ENCODE data around the gene DPYSL5. TPM values are rescaled to one million over a fixed set of nuclear protein-coding genes. Genes with fewer than 3 reads are reported as not detected.
"Not testable (repeated sequence)": the region's sequence is repeated elsewhere in the genome, so short reads cannot be mapped to it uniquely, and the experiment has no call there.

Gene DPYSL5
- polyA plus RNA-seq, 4 donors: 4.5 to 7.7 (median 6.3) TPM

DNA sequence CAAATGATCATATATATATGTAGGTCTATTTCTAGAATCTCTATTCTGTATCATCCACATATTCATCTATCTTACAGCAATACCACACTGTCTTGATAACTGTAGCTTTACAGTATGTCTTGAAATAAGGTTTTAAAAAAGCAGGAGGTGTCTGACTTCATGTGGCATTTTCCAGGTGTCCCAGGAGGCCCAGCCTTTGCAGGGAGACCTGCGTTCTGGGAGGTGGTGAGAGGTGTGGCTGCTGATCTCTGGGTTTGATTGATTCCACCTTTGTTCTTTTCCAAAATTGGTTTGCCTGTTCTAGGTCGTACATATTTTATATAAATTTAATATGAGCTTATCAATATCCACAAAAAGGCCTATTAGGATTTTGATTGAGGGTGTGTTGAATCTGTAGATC, 26.6 kb downstream of the DPYSL5 start:
- DNase-seq (ENCODE audit: low read depth in 4 of 4, low spot score in 2 of 4): no peak

DNA sequence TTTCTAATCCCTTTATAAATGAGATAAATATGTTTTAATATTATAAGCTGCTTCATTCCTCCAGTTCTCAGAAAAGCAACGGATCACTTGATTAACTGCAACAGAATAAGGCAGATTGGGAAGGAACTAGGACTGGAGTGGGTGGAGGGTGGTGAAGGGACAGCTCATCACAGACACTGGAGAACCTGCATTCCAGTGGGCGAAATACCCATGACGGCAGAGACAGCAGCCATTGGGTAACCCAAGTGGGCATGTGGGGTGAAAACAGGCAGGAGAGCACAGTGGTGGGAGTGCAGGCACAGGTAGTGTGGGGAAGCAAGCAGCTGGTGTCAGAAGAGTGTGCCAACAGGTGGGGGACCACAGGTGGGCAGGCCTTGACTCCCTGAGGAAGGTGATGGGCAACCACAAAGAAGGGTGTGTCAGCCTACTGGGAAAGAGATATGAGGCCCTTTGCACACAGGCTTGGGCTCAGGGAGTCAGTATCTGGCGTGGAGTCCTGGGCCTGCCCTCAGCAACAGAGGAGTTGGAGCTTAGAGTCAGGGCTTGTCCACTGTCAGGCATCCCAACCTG, 27.2 kb downstream of the DPYSL5 start:
- DNase-seq (ENCODE audit: low read depth in 4 of 4, low spot score in 2 of 4): no peak

GRCh38 chr2:26875808-26876207, 27.9 kb downstream of the DPYSL5 start:
- no peak for DNase-seq (ENCODE audit: low read depth in 4 of 4, low spot score in 2 of 4)

GRCh38 chr2:26876260-26876659, 28.3 kb downstream of the DPYSL5 start:
- no peak for DNase-seq (ENCODE audit: low read depth in 4 of 4, low spot score in 2 of 4)

GRCh38 chr2:26877276-26877675, 29.3 kb downstream of the DPYSL5 start:
- DNase-seq (ENCODE audit: low read depth in 4 of 4, low spot score in 2 of 4): no peak

DNA sequence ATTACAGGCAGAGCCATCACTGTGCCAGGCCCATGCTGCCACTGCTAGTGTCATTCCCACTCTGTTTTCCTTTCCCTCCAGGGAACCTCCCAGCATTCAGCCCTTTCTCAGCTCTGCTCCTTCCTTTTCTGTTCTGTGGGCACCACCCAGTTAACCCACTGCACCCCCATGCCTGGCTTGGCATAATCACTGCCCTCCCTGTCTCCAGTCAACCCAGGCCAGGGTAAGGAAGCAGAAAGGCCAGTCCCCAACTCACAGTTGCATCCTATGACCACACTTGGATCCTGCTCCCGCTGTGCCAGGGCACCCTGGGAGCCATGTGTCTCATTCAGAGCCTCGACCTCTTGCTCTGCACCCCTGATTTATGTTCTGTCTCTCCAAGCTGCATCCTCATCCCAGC, 32.2 kb downstream of the DPYSL5 start:
- DNase-seq (ENCODE audit: low read depth in 4 of 4, low spot score in 2 of 4): no peak

DNA sequence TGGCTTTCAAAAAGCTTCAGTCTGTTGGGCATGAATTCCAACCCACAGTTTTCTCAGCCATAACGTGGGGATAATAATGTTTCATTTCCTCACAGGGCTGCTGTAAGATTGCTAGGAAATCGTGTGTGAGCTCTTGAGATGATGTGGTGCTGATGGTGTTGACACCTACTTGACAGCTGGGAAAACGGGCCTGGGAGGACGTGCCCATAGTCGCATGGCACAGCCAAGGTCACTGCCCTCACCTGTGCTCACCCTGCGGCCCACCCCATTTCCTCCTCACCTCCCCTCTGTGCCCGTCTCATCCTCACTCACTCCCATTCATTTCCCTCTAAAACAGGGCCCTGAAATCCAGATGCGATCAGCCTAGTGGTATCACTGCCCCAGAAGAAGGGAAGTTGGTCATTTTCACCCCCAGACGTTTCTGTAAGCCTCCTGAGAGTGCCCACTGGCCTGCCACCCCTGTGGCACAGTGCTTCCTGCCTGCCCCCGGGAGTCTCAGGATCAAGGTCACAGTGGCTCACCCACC, 33.0 kb downstream of the DPYSL5 start:
- DNase-seq (ENCODE audit: low read depth in 4 of 4, low spot score in 2 of 4): no peak

- DNase-seq (ENCODE audit: low read depth in 4 of 4, low spot score in 2 of 4): not testable (repeated sequence)
Observed at GRCh38 chr2:26882220-26882619, 34.3 kb downstream of the DPYSL5 start.

GRCh38 chr2:26883956-26884355, 36.0 kb downstream of the DPYSL5 start:
- DNase-seq (ENCODE audit: low read depth in 4 of 4, low spot score in 2 of 4): no peak

- no peak for DNase-seq (ENCODE audit: low read depth in 4 of 4, low spot score in 2 of 4)
Observed at GRCh38 chr2:26884486-26884885, 36.6 kb downstream of the DPYSL5 start.

DNA sequence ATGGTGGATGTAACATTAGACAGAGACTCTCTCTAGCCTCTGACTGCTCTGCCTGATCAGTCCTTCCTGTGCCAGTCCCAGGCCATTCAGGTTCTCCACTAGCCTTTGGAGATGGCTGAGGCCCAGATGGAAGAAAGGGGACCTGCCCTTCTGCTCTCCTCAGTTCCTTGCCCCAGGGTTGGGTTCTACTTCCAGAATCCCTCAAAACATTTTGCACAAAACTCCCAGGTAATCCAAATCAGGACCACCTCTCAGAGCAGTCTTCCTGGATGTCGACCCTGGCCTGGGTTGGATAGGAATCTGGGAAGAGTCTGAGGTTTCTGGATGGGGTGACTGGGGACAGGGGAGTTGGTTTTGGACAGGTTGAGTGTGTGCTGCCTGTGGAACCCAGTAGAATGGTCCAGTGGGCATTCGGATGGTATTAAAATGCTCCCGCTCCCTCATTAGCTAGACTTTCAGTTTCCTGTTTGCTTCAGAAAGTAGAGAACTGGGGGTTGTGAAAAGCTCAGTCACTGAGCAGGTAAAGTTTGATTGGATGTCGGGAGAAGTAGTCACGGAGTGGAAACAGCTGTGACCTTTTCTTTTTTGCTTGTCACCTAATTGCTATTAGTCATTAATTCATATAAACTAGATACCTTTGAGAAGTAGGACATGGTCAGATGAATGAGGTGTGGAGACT, 37.9 kb downstream of the DPYSL5 start:
- DNase-seq (ENCODE audit: low read depth in 4 of 4, low spot score in 2 of 4): no peak

- no peak for DNase-seq (ENCODE audit: low read depth in 4 of 4, low spot score in 2 of 4)
Observed at GRCh38 chr2:26886736-26887135, 38.8 kb downstream of the DPYSL5 start.

GRCh38 chr2:26887151-26887550, 39.2 kb downstream of the DPYSL5 start:
- DNase-seq (ENCODE audit: low read depth in 4 of 4, low spot score in 2 of 4): no peak

GRCh38 chr2:26889796-26890195, 41.9 kb downstream of the DPYSL5 start:
- DNase-seq (ENCODE audit: low read depth in 4 of 4, low spot score in 2 of 4): no peak

- DNase-seq (ENCODE audit: low read depth in 4 of 4, low spot score in 2 of 4): no peak
Observed at GRCh38 chr2:26890341-26891000, 42.5 kb downstream of the DPYSL5 start.

DNA sequence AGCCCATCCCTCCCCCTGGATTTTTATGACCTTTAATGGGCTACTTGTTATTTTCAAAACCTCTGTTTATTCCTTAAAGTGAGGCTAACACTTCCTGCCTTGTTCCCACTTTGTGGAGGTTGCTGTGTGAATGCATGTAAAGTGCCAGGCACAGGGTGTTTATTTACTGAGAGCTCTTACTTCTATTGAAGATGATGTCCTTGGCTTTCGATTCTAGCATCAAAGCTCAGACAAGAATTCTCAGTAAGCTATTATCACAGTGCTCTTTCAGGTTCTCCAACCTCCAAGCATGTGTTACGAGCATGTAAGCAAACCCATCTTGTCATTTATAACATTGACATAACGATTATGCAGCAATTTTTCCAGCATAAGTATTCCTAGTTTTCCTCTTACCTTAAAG, 44.2 kb downstream of the DPYSL5 start:
- no peak for DNase-seq (ENCODE audit: low read depth in 4 of 4, low spot score in 2 of 4)

DNA sequence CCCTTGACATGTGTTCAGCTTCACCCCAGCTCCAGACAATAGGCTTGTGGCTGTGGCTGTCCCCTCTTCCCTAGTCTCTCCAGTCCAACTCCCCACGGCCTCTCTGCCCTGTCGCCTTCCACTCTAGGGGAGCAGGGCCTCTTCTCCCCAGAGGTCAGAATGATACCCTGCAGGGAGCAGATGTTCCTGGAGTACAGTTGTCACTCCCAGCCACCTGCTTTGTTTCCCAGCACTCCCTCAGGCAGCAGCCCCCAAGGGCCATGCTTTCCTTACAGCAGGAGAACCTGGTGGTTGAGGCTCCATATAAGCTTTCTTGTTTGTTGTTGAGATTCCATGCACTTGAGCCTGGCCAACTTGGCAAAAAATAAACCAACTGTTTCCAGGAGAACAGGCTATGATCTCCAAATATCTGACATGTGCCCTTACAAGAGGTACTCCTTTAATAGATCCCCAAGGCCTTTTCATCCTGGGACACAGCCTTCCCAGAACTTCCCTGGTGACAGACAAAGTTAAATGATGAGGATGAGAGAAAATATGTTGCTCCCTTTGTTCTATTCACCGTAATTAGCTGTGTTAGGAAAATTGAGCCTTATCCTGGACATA, 45.1 kb downstream of the DPYSL5 start:
- DNase-seq (ENCODE audit: low read depth in 4 of 4, low spot score in 2 of 4): no peak

- no peak for DNase-seq (ENCODE audit: low read depth in 4 of 4, low spot score in 2 of 4)
Observed at GRCh38 chr2:26894136-26894535, 46.2 kb downstream of the DPYSL5 start.

DNA sequence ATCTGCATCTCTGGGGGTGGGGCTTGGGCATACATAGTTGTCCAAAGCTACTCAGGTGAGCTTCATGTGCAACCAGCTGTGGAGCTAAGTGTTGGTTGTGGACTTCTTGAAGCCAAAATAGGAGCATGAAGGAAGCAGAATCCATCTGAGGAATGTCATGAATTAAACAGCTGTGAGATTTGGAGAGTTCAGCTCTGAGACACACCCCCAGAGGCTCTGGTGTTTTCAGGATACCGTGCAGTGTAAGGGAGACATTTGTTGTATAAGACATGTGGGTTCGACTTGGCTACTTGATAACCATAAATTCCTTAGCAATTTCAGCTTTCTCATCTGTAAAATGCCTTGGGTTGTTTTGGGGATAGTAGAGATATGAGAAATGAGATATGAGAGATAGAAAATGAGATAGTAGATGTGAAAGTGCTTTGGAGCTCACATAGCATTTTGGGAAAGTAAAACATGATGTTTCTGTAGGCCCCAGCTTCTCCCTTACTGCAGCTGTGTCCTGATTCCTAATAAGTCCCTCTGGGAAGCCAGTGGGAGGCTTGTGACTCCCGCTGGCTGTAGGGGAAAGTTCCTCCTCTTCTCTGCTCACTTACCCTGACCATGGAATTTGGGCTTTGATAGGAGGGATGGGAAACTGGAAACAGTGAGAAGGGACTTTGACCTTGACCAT, 50.0 kb downstream of the DPYSL5 start:
- DNase-seq (ENCODE audit: low read depth in 4 of 4, low spot score in 2 of 4): no peak

GRCh38 chr2:26898480-26899078, 50.6 kb downstream of the DPYSL5 start:
- DNase-seq (ENCODE audit: low read depth in 4 of 4, low spot score in 2 of 4): no peak

Data from left renal cortex interstitium (tissue), 4 donors.